ENCODE measurements around the gene OR4N2.

GRCh38 chr14:19828314-19828713 lies 24.7 kb downstream of the OR4N2 start:
- TF ChIP-seq CTCF (optimal IDR thresholded peaks at IDR 0.05 in 1 of 3, IDR thresholded peaks at IDR 0.05 in 1 of 3, conservative IDR thresholded peaks at IDR 0.05 in 1 of 3; ENCODE audit: extremely low read depth in 1 of 3, insufficient read depth in 2 of 3, low read length in 3 of 3) (no peak), EZH2 (IDR thresholded peaks at IDR 0.05; ENCODE audit: low read length) (no peak)

All from keratinocyte (primary cell).